Kasumi-1 (cell line): Measurements from ENCODE around the gene COL19A1.
A peak's percentile ranks its signal among the peaks of the same experiment; 100 is the strongest.
"Not testable (repeated sequence)": the region's sequence is repeated elsewhere in the genome, so short reads cannot be mapped to it uniquely, and the experiment has no call there.

Experiments
- DNase-seq, 2 experiments: peaks; one replicate each; lab custom pipeline; 2025; lab: John Stamatoyannopoulos, UW

The COL19A1 gene

GRCh38 chr6:69866770-69867638 lies 648 bp downstream of the COL19A1 start:
- DNase-seq: peak; percentile 53 to 59

GRCh38 chr6:69867639-69867976 lies 1.3 kb downstream of the COL19A1 start:
- DNase-seq: peak in 1 of 2 experiments; percentile 53

- peak in 1 of 2 experiments; percentile 4 for DNase-seq
Measured at GRCh38 chr6:69868252-69868804, 2.0 kb downstream of the COL19A1 start.

- DNase-seq: no peak
Measured at GRCh38 chr6:69868961-69869360, 2.6 kb downstream of the COL19A1 start.

- no peak for DNase-seq
Measured at GRCh38 chr6:69871107-69871506, 4.8 kb downstream of the COL19A1 start.

GRCh38 chr6:69873291-69873690 lies 6.9 kb downstream of the COL19A1 start:
- no peak for DNase-seq

- DNase-seq: no peak
Measured at GRCh38 chr6:69875715-69876114, 9.4 kb downstream of the COL19A1 start.

GRCh38 chr6:69878795-69879194 lies 12.4 kb downstream of the COL19A1 start:
- DNase-seq: no peak

GRCh38 chr6:69880601-69881000 lies 14.2 kb downstream of the COL19A1 start:
- DNase-seq: no peak

GRCh38 chr6:69881322-69882151 lies 15.2 kb downstream of the COL19A1 start:
- peak; percentile 34 to 43 for DNase-seq

GRCh38 chr6:69883551-69883950 lies 17.2 kb downstream of the COL19A1 start:
- DNase-seq: no peak

- no peak for DNase-seq
Measured at GRCh38 chr6:69884231-69884630, 17.9 kb downstream of the COL19A1 start.

- no peak for DNase-seq
Measured at GRCh38 chr6:69887026-69887425, 20.7 kb downstream of the COL19A1 start.

- DNase-seq: no peak
Measured at GRCh38 chr6:69887714-69888345, 21.5 kb downstream of the COL19A1 start.

GRCh38 chr6:69888482-69889233 lies 22.3 kb downstream of the COL19A1 start:
- no peak for DNase-seq

- not testable (repeated sequence) for DNase-seq
Measured at GRCh38 chr6:69889234-69889974, 23.0 kb downstream of the COL19A1 start.

GRCh38 chr6:69892561-69892960 lies 26.2 kb downstream of the COL19A1 start:
- DNase-seq: not testable (repeated sequence)

- DNase-seq: not testable (repeated sequence)
Measured at GRCh38 chr6:69893266-69893665, 26.9 kb downstream of the COL19A1 start.

GRCh38 chr6:69894578-69895347 lies 28.4 kb downstream of the COL19A1 start:
- peak in 1 of 2 experiments; percentile 23 for DNase-seq

- no peak for DNase-seq
Measured at GRCh38 chr6:69895396-69895795, 29.0 kb downstream of the COL19A1 start.
